Activated T-cell treated with anti-CD3 and anti-CD28 coated beads, Interleukin-2, amount 50 U/mL, for 72 hours (primary cell): Measurements from ENCODE around the gene DZIP3. TPM values are rescaled to one million over a fixed set of nuclear protein-coding genes. Genes with fewer than 3 reads are reported as not detected.
A peak's percentile ranks its signal among the peaks of the same experiment; 100 is the strongest.

ENCODE experiments used
- ATAC-seq, 2 donors: fragments of 150-1000 bp; cut with Tn5 transposase; replicated peaks in 1 of 2; 2 replicates each; pipeline ENCODE4 v1.10.0; 2021; ENCODE audit warnings: moderate library complexity in 2 of 2, mild to moderate bottlenecking in 1 of 2
- DNase-seq, 2 donors: peaks; one replicate each; pipeline ENCODE4 v3.0.0; 2021 to 2022; ENCODE audit warnings: mixed read lengths in 1 of 2
- H3K27ac Mint-ChIP-seq: one replicate; pipeline ENCODE4 v1.8.0; 2022; ENCODE audit warnings: mild to moderate bottlenecking, moderate library complexity, mixed read lengths
- H3K27me3 Mint-ChIP-seq: one replicate; pipeline ENCODE4 v1.8.0; 2022; ENCODE audit warnings: low read depth, mixed read lengths
- H3K36me3 Mint-ChIP-seq, 2 donors: one replicate each; pipeline ENCODE4 v1.8.0; 2022; ENCODE audit warnings: mixed read lengths in 2 of 2, mild to moderate bottlenecking in 1 of 2; ENCODE audit not compliant: insufficient read depth in 2 of 2
- H3K4me1 Mint-ChIP-seq: one replicate; pipeline ENCODE4 v1.8.0; 2022; ENCODE audit warnings: low read depth, mixed read lengths
- H3K4me3 Mint-ChIP-seq, 2 donors: one replicate each; pipeline ENCODE4 v1.8.0; 2022; ENCODE audit warnings: mild to moderate bottlenecking in 2 of 2, mixed read lengths in 2 of 2, moderate library complexity in 2 of 2
- H3K9me3 Mint-ChIP-seq, 2 donors: one replicate each; pipeline ENCODE4 v1.8.0; 2022; ENCODE audit warnings: mixed read lengths in 2 of 2
- total RNA-seq, 2 donors: library from RNA; stranded (reverse); gene quantifications; one replicate each; pipeline ENCODE4 v1.2.3, GENCODE V29; 2022

DZIP3 gene
- total RNA-seq, 2 donors from 2014 or later: 21.2 to 25.2 TPM

- H3K9me3 Mint-ChIP-seq: peaks cover 4 to 7% of the 10 kb centered on the region in 2 donors
- H3K36me3 Mint-ChIP-seq: peaks cover 4 to 5% of the 10 kb centered on the region in 2 donors
- H3K4me1 Mint-ChIP-seq: peaks cover 10% of the 10 kb centered on the region
- H3K27ac Mint-ChIP-seq: no peak overlapping the region
- ATAC-seq (no peak), DNase-seq (no peak)
- no peak overlapping the region for H3K4me3 Mint-ChIP-seq
- H3K27me3 Mint-ChIP-seq: no peaks in the 10 kb centered on the region
Measured at GRCh38 chr3:108724101-108724500, 134.6 kb downstream of the DZIP3 start.

GRCh38 chr3:108728105-108728504, 138.6 kb downstream of the DZIP3 start:
- no peak overlapping the region for H3K4me3 Mint-ChIP-seq
- no peak overlapping the region for H3K27ac Mint-ChIP-seq
- peaks cover 0 to under 1% of the 10 kb centered on the region in 2 donors for H3K36me3 Mint-ChIP-seq
- ATAC-seq: no peak
- H3K4me1 Mint-ChIP-seq: peaks cover 13% of the 10 kb centered on the region
- peaks cover 0 to 3% of the 10 kb centered on the region in 2 donors for H3K9me3 Mint-ChIP-seq
- DNase-seq: no peak
- no peaks in the 10 kb centered on the region for H3K27me3 Mint-ChIP-seq

GRCh38 chr3:108728934-108729333, 139.4 kb downstream of the DZIP3 start:
- DNase-seq: no peak
- H3K36me3 Mint-ChIP-seq: no peaks in the 10 kb centered on the region
- H3K27me3 Mint-ChIP-seq: no peaks in the 10 kb centered on the region
- H3K9me3 Mint-ChIP-seq: peaks cover 0 to 3% of the 10 kb centered on the region in 2 donors
- peak; percentile 70 to 84 for ATAC-seq
- H3K4me3 Mint-ChIP-seq: no peak overlapping the region
- H3K4me1 Mint-ChIP-seq: peaks cover 13% of the 10 kb centered on the region
- no peak overlapping the region for H3K27ac Mint-ChIP-seq

GRCh38 chr3:108736821-108737220, 147.3 kb downstream of the DZIP3 start:
- no peak for DNase-seq
- Mint-ChIP-seq H3K4me1 (no peaks in the 10 kb centered on the region), H3K4me3 (no peak overlapping the region), H3K36me3 (no peaks in the 10 kb centered on the region), H3K9me3 (peaks cover 0 to 1% of the 10 kb centered on the region in 2 donors), H3K27ac (no peak overlapping the region), H3K27me3 (no peaks in the 10 kb centered on the region)
- no peak for ATAC-seq

- H3K27ac Mint-ChIP-seq: no peak overlapping the region
- peaks cover 0 to 3% of the 10 kb centered on the region in 2 donors for H3K9me3 Mint-ChIP-seq
- no peak for DNase-seq
- no peaks in the 10 kb centered on the region for H3K27me3 Mint-ChIP-seq
- H3K4me3 Mint-ChIP-seq: no peak overlapping the region
- ATAC-seq: no peak
- no peaks in the 10 kb centered on the region for H3K36me3 Mint-ChIP-seq
- H3K4me1 Mint-ChIP-seq: no peaks in the 10 kb centered on the region
Measured at GRCh38 chr3:108742929-108743328, 153.4 kb downstream of the DZIP3 start.

Other genes with a start within 250 kb of the DZIP3 start
- gene MYH15, start 79.1 kb upstream of the DZIP3 start, total RNA-seq: 1 to 10 TPM; 1.3 to 1.8 TPM
- 10 to 100 TPM; 32.5 to 42.1 TPM for gene CIP2A, start 284 bp upstream of the DZIP3 start, total RNA-seq
- gene RETNLB, start 167.7 kb downstream of the DZIP3 start, total RNA-seq: not detected
- gene TRAT1, start 233.1 kb downstream of the DZIP3 start, total RNA-seq: 10 to 100 TPM; 24.1 to 25.9 TPM